KOPT-K1 (cell line): ENCODE measurements around the gene CORO1A.
"Not testable (repeated sequence)": the region's sequence is repeated elsewhere in the genome, so short reads cannot be mapped to it uniquely, and the experiment has no call there.

Experiments used
- H3K27ac ChIP-seq: fragments of 200-600 bp; sonication (generic); 2 replicates; pipeline ENCODE4 v1.5.1; 2016; ENCODE audit warnings: antibody characterized with exemption, mild to moderate bottlenecking, low read depth, low read length; ENCODE audit not compliant: poor library complexity, severe bottlenecking
- H3K36me3 ChIP-seq: fragments of 200-600 bp; sonication (generic); 2 replicates; pipeline ENCODE4 v1.5.1; 2017; ENCODE audit warnings: antibody characterized with exemption, mild to moderate bottlenecking, low read length, moderate library complexity; ENCODE audit not compliant: insufficient read depth
- H3K9me3 ChIP-seq: fragments of 200-600 bp; sonication (generic); 2 replicates; pipeline ENCODE4 v1.5.1; 2017; ENCODE audit warnings: antibody characterized with exemption, low read length, mild to moderate bottlenecking; ENCODE audit not compliant: insufficient read depth, poor library complexity, severe bottlenecking

Gene CORO1A

GRCh38 chr16:30186444-30186781 is 3.0 kb downstream of the CORO1A start:
- H3K9me3 ChIP-seq: no peaks in the 10 kb centered on the region

GRCh38 chr16:30186782-30187555 is 3.6 kb downstream of the CORO1A start:
- no peaks in the 10 kb centered on the region for H3K9me3 ChIP-seq
- peak overlapping the region; percentile 99 for H3K27ac ChIP-seq
- H3K36me3 ChIP-seq: peaks cover 34% of the 10 kb centered on the region

More at GRCh38 chr16:30186444-30186781, 3.0 kb downstream of the CORO1A start:
- Histone ChIP-seq H3K27ac (peak overlapping the region; percentile 99), H3K36me3 (peaks cover 34% of the 10 kb centered on the region)

- H3K27ac ChIP-seq: peak overlapping the region; percentile 99
- H3K36me3 ChIP-seq: peaks cover 34% of the 10 kb centered on the region
- H3K9me3 ChIP-seq: no peaks in the 10 kb centered on the region
These were observed 4.1 kb downstream of the CORO1A start for GRCh38 chr16:30187556-30187865.

DNA sequence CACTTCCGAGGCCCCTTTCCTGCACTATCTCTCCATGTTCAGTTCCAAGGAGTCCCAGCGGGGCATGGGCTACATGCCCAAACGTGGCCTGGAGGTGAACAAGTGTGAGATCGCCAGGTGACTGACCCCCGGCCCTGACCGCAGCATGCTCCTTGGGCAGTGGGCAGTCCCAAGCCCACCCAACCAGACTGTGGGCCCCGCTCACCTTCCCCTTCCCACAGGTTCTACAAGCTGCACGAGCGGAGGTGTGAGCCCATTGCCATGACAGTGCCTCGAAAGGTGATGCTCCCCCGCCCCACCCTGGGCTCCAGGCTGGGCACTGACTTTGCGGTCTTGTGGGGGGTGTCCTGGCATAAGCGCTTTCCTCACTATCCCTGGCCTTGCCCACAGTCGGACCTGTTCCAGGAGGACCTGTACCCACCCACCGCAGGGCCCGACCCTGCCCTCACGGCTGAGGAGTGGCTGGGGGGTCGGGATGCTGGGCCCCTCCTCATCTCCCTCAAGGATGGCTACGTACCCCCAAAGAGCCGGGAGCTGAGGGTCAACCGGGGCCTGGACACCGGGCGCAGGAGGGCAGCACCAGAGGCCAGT is 4.7 kb downstream of the CORO1A start:
- Histone ChIP-seq H3K36me3 (peaks cover 34% of the 10 kb centered on the region), H3K27ac (peak overlapping the region; percentile 99), H3K9me3 (no peaks in the 10 kb centered on the region)

GRCh38 chr16:30191158-30191557 is 7.8 kb downstream of the CORO1A start:
- peaks cover 23% of the 10 kb centered on the region for H3K36me3 ChIP-seq
- not testable (repeated sequence) for H3K27ac ChIP-seq, H3K9me3 ChIP-seq

GRCh38 chr16:30193098-30193497 is 9.7 kb downstream of the CORO1A start:
- H3K36me3 ChIP-seq, H3K27ac ChIP-seq, H3K9me3 ChIP-seq: not testable (repeated sequence)

- not testable (repeated sequence) for H3K36me3 ChIP-seq, H3K9me3 ChIP-seq
- peak within 1 kb of the TSS; percentile 18 for H3K27ac ChIP-seq
These were observed 10.2 kb downstream of the CORO1A start, which contains the start of the genes BOLA2B and SLX1A for GRCh38 chr16:30193615-30194014. TSS of gene BOLA2B (minus strand) at chr16:30193666. CDS start at chr16:30193595, 71 bp downstream. TSS of gene SLX1A (plus strand) at chr16:30193875. CDS start at chr16:30194085, 210 bp downstream.

DNA sequence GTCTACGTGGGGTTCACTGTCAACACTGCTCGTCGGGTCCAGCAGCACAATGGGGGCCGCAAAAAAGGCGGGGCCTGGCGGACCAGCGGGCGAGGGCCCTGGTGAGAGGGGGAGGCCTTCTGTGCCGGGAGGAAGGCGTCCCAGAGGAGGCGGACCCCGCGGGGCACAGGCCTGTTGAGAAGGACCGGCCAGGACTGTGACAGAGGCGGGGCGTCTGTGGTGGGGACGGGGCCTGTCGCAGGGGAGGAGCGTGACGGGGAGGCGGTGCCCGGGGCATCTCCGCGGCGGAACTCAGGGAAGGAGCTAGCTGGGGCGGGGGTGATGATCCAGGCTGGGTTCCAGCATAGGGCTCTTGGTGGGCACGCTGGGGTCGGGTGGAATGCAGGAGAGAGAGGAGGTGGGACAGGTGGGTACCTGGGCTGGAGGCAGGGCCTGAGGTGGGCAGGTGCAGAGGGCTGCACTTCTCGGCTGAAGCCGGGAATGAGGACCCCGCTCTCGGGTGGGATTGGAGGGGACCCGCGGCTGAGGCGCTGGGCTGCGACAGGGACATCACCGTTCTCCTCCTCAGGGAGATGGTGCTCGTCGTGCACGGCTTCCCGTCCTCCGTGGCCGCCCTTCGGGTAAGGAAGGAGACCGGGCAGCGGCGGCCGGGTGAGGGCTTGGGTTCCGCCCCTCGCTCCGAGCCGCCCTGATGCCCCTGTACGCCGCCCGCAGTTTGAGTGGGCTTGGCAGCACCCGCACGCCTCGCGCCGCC is 10.9 kb downstream of the CORO1A start:
- not testable (repeated sequence) for H3K9me3 ChIP-seq, H3K36me3 ChIP-seq
- peak overlapping the region; percentile 18 for H3K27ac ChIP-seq

DNA sequence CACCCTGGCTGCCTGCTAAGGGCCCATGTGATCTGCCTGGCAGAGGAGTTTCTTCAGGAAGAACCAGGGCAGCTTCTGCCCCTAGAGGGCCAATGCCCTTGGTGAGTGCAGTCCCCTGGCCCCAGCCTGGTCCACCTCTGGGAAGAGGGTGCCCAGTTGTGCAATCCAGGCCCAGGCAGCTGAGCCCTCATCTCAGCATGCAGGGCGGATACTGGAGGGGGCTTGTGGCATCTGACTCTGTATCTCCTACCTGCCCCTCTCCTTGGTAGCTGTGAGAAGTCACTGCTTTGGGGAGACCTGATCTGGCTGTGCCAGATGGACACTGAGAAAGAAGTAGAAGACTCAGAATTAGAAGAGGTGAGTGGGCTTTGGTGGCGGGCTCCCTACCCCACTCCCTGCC is 13.6 kb downstream of the CORO1A start:
- not testable (repeated sequence) for H3K9me3 ChIP-seq, H3K27ac ChIP-seq, H3K36me3 ChIP-seq

DNA sequence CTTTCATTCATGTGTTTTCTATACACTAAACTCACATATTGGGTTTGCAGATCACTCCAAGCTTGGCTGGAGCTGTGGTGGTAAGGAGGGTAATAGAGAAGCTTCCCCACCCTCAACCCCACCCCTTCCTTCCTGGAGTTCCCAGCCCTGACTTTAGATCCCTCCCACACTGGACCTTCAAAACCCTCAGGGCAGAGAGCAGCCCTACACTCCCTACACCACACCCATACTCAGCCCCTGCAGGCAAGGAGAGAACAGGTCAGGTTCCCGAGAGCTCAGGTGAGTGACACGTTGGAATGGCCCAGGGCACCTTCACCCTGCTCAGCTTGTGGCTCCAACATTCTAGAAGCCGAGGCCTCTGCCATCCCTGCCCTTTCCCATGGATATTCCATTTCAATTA is 15.6 kb downstream of the CORO1A start, which contains the start of gene SULT1A3:
SULT1A3 (plus strand) TSS at position 207 of the 400 bp plus-strand sequence. CDS start 1,474 bp downstream, outside the sequence.
- not testable (repeated sequence) for H3K9me3 ChIP-seq, H3K36me3 ChIP-seq, H3K27ac ChIP-seq

- not testable (repeated sequence) for H3K9me3 ChIP-seq, H3K27ac ChIP-seq, H3K36me3 ChIP-seq
These were observed 16.4 kb downstream of the CORO1A start for GRCh38 chr16:30199608-30200343.

GRCh38 chr16:30205541-30206236 is 22.3 kb downstream of the CORO1A start:
- H3K27ac ChIP-seq, H3K36me3 ChIP-seq, H3K9me3 ChIP-seq: not testable (repeated sequence)

GRCh38 chr16:30206252-30206651 is 22.9 kb downstream of the CORO1A start:
- not testable (repeated sequence) for H3K36me3 ChIP-seq, H3K27ac ChIP-seq, H3K9me3 ChIP-seq

GRCh38 chr16:30207063-30207704 is 23.8 kb downstream of the CORO1A start:
- H3K36me3 ChIP-seq, H3K9me3 ChIP-seq, H3K27ac ChIP-seq: not testable (repeated sequence)
